Adrenal gland (tissue), 5 donors: ENCODE measurements around the gene HEXB.

ENCODE experiments used
- POLR2A ChIP-seq, 2 donors: fragments of 450-650 bp; IDR thresholded peaks; one replicate each; pipeline ENCODE4 v1.6.1; 2017; ENCODE audit warnings: antibody characterized with exemption in 2 of 2, mild to moderate bottlenecking in 2 of 2, moderate library complexity in 1 of 2
- TF ChIP-seq, protein P1 (sequence below), 6 experiments: fragments of 450-650 bp in 4 of 6; fragments of 200-600 bp in 2 of 6; sonication (generic) in 1 of 6; IDR thresholded peaks; 1 replicate in 5 of 6; 2 replicates in 1 of 6; pipeline versions ENCODE4 v1.5.1 to v1.8.0; 2016 to 2021; ENCODE audit warnings: antibody characterized with exemption in 6 of 6, mild to moderate bottlenecking in 2 of 6, moderate library complexity in 1 of 6
- donor health status: DM: no; HTN: no; CAD: no.

GRCh38 chr5:74672215-74672877 lies 12.7 kb upstream of the HEXB start:
- no peak for TF ChIP-seq POLR2A (IDR thresholded peaks at IDR 0.05)
- TF ChIP-seq, protein P1, sequence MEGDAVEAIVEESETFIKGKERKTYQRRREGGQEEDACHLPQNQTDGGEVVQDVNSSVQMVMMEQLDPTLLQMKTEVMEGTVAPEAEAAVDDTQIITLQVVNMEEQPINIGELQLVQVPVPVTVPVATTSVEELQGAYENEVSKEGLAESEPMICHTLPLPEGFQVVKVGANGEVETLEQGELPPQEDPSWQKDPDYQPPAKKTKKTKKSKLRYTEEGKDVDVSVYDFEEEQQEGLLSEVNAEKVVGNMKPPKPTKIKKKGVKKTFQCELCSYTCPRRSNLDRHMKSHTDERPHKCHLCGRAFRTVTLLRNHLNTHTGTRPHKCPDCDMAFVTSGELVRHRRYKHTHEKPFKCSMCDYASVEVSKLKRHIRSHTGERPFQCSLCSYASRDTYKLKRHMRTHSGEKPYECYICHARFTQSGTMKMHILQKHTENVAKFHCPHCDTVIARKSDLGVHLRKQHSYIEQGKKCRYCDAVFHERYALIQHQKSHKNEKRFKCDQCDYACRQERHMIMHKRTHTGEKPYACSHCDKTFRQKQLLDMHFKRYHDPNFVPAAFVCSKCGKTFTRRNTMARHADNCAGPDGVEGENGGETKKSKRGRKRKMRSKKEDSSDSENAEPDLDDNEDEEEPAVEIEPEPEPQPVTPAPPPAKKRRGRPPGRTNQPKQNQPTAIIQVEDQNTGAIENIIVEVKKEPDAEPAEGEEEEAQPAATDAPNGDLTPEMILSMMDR (IDR thresholded peaks at IDR 0.05), result no peak
